HG02798 (cell line): Measurements from ENCODE around the gene CCDC148.

Source experiments
- ATAC-seq: cut with Tn5 transposase; IDR thresholded peaks from one replicate; pipeline ENCODE4 v1.9.1; 2021; ENCODE audit warnings: mild to moderate bottlenecking; ENCODE audit not compliant: unreplicated experiment, poor library complexity

The CCDC148 gene

GRCh38 chr2:158134655-158135054, 321.9 kb downstream of the CCDC148 start:
- no peak for ATAC-seq

GRCh38 chr2:158134055-158134454, 322.5 kb downstream of the CCDC148 start:
- ATAC-seq = no peak

DNA sequence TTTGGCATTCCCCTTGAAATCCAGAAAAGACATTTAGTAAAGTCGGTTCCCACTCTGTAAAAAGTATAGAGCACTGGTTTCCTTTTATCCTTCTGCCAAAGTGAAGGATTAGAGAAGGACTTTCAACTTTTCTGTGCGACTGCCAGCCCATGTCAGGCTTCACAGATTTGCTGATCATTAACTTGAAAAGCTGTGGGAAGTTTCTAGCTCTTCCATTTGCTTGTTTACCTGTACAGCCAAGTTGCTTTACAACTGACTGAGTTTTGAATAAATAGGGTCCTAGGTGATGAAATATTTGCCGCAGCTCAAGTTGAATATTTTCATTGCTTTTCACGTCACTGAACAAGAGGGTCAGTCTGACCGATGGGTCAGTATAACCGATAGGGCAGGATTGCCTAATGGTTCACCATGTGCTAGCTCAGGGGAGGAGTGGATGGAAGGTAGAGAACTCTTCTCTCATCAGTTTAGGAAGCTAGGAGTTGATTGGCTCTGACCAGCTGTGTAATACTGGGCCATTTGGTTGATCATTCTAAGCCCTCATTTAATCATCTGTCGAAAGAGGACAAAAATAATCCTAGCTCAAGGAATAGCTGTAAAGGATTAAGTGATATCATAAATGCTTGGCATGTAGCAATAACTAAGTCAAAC, 324.5 kb downstream of the CCDC148 start:
- ATAC-seq = no peak

DNA sequence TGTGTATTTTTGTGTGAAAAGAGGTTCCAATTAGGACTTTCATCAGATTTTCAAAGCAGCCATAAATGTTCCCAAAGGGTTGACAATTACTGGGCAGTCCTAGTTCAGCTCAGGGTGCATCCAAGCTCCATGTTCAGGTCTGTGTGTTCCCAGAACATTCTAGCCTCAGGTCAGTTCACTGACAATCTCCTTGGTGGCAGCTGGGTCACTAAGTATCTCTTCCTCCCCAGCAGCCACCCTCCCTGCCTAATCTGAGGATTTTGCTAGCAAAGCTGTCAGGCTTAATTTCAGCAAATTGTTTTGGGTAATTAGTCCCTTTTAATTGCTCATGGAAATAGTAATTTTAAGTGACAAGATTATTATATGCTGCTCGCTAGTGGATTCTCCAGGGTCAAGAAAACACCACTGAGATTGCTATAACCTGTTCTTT, 325.1 kb downstream of the CCDC148 start:
- ATAC-seq = no peak

DNA sequence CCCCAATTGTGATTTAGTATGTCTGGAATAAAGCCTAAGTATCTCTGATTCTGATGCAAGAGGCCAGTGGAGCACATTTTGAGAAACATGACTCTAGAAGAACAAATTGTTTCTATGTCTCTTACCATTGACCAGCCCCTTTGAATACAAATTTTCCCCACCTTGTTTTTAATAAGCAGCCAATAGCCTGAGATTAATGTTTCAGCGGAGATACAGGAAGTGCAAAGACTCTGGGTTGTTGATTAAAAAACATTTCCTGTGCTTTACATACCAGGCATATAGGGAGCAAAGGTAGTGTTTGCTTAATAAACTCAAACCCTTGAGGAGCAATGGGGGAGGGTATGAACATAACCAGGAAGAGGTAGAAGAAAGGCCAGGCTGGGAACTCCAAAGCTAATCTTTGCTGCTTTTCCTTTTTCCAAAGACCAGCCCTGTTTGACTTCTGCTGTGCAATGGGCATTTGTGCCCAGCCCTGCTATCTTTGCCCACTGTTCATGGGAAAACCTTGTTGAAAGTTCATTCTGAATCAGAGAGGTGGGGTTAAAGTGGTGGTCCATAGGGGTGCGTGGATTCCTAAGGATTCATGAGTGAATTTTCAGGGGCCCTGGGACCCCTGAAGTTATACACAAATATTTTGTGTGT, 325.6 kb downstream of the CCDC148 start:
- no peak for ATAC-seq

GRCh38 chr2:158129037-158129436, 327.5 kb downstream of the CCDC148 start:
- ATAC-seq = no peak

DNA sequence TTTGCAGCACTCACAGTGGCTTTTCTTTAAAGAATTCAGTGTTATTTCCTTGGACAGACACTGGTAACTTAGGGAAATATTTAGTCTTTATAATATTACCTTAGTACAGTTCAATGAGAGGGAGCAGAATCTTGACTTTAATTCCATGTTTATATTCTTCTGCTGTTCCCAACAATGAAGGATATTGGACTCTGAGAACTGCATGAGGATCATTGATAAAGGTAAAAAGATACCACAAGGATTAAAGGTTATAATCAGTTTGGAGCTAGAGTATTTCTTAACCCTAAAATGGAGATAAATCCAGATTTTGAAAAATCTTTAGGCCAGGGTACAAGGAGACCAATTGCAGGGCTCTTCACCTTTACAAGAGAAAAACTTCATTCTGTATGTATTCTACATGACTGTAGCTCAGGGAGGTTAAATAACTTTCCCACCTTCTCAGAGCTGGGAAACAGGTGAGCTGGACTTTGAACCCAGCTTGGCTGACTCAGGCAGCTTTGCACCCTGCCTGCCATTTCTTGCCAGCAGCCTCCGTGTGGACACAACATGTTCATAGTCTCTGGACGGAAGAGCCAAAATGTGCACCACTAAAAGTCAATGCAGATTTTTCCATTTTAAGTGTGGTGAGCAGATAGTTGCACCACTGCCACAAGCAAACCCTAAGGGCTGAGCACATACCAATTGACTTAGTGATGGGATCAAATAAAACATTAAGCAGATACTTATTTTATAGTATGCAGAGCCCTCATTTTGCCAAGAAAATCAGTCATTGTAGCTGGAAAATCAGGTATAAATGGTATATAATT, 328.2 kb downstream of the CCDC148 start:
- ATAC-seq = no peak

GRCh38 chr2:158127380-158127804, 329.2 kb downstream of the CCDC148 start:
- ATAC-seq = no peak

- no peak for ATAC-seq
Observed at GRCh38 chr2:158125756-158126498, 330.6 kb downstream of the CCDC148 start.

GRCh38 chr2:158124896-158125295, 331.7 kb downstream of the CCDC148 start:
- ATAC-seq = no peak
